ENCODE data around the gene DAD1.
"Not testable (repeated sequence)": the region's sequence is repeated elsewhere in the genome, so short reads cannot be mapped to it uniquely, and the experiment has no call there.

Gene DAD1

GRCh38 chr14:22545842-22546721 is 42.9 kb downstream of the DAD1 start (continued):
- TF ChIP-seq ZNF423 (tag by site-specific recombination; IDR thresholded peaks at IDR 0.05) (no peak), ELK4 (IDR thresholded peaks at IDR 0.05; ENCODE audit: borderline replicate concordance, low read depth, low read length) (no peak), ZNF398 (tag by site-specific recombination; IDR thresholded peaks at IDR 0.05) (peak; percentile 82), ZNF202 (tag by site-specific recombination; IDR thresholded peaks at IDR 0.05; ENCODE audit: borderline replicate concordance) (no peak), ZIC2 (tag by site-specific recombination; IDR thresholded peaks at IDR 0.05) (peak; percentile 77)

- ChIA-PET CTCF (interaction anchor here (0.6 to 1.0 kb wide), 4 partner anchors 12 to 291 kb away, joined by 3 to 7 read pairs (median 3); no protein-coding TSS in a partner anchor), POLR2A (no interaction called here)
- Histone ChIP-seq H3K27ac (ENCODE audit: extremely low read depth, low read depth, low read length) (no peak overlapping the region), H3K9me3 (ENCODE audit: control insufficient read depth, insufficient read depth, low read depth, low read length) (no peaks in the 10 kb centered on the region), H3K36me3 (ENCODE audit: control insufficient read depth in 2 of 2, insufficient read depth in 1 of 2, low read length in 2 of 2) (no peaks in the 10 kb centered on the region), H3K4me3 (ENCODE audit: low read depth, low read length) (no peak overlapping the region), H3K4me1 (ENCODE audit: control insufficient read depth, insufficient read depth, low read length) (no peaks in the 10 kb centered on the region)
- TF ChIP-seq ZNF335 (tag by site-specific recombination; conservative IDR thresholded peaks at IDR 0.05) (no peak), ZNF776 (tag by site-specific recombination; IDR thresholded peaks at IDR 0.05; ENCODE audit: borderline replicate concordance) (no peak), ZNF433 (tag by site-specific recombination; IDR thresholded peaks at IDR 0.05; ENCODE audit: low read depth) (no peak)
Observed at GRCh38 chr14:22544881-22545420, 44.1 kb downstream of the DAD1 start.

GRCh38 chr14:22544406-22544805 is 44.6 kb downstream of the DAD1 start:
- Histone ChIP-seq H3K36me3 (ENCODE audit: control insufficient read depth in 2 of 2, insufficient read depth in 1 of 2, low read length in 2 of 2) (no peaks in the 10 kb centered on the region), H3K4me3 (ENCODE audit: low read depth, low read length) (no peak overlapping the region), H3K4me1 (ENCODE audit: control insufficient read depth, insufficient read depth, low read length) (no peaks in the 10 kb centered on the region), H3K27ac (ENCODE audit: extremely low read depth, low read depth, low read length) (no peak overlapping the region), H3K9me3 (ENCODE audit: control insufficient read depth, insufficient read depth, low read depth, low read length) (no peaks in the 10 kb centered on the region)
- ChIA-PET POLR2A (no interaction called here), CTCF (interaction anchor here (0.7 kb wide), 1 partner anchor 291 kb away, joined by 3 read pairs; no protein-coding TSS in a partner anchor)
- TF ChIP-seq SP2 (tag by site-specific recombination; IDR thresholded peaks at IDR 0.05) (no peak), ZNF585B (tag by site-specific recombination; IDR thresholded peaks at IDR 0.05) (no peak), KLF10 (tag by site-specific recombination; IDR thresholded peaks at IDR 0.05) (no peak), ZNF18 (tag by site-specific recombination; IDR thresholded peaks at IDR 0.05) (no peak), ZNF394 (tag by site-specific recombination; IDR thresholded peaks at IDR 0.05; ENCODE audit: borderline replicate concordance) (no peak), ZNF211 (tag by site-specific recombination; IDR thresholded peaks at IDR 0.05; ENCODE audit: low read depth) (no peak), KLF16 (tag by site-specific recombination; IDR thresholded peaks at IDR 0.05) (no peak), ZNF362 (tag by site-specific recombination; IDR thresholded peaks at IDR 0.05) (no peak), SETDB1 (IDR thresholded peaks at IDR 0.05; ENCODE audit: insufficient read length, low read length) (no peak), BCL6B (tag by site-specific recombination; IDR thresholded peaks at IDR 0.05) (no peak)

- H3K9me3 ChIP-seq (ENCODE audit: control insufficient read depth, insufficient read depth, low read depth, low read length); H3K27ac ChIP-seq (ENCODE audit: extremely low read depth, low read depth, low read length); POLR2A ChIA-PET; H3K4me3 ChIP-seq (ENCODE audit: low read depth, low read length); H3K4me1 ChIP-seq (ENCODE audit: control insufficient read depth, insufficient read depth, low read length); CTCF ChIA-PET; H3K36me3 ChIP-seq (ENCODE audit: control insufficient read depth in 2 of 2, insufficient read depth in 1 of 2, low read length in 2 of 2): not testable (repeated sequence)
Observed at GRCh38 chr14:22543570-22544357, 45.3 kb downstream of the DAD1 start.
